GM18508 (cell line): ENCODE results near the gene SLC45A2.
"Not testable (repeated sequence)": the region's sequence is repeated elsewhere in the genome, so short reads cannot be mapped to it uniquely, and the experiment has no call there.

ENCODE experiments used
- ATAC-seq: cut with Tn5 transposase; IDR thresholded peaks from one replicate; pipeline ENCODE4 v1.9.1; 2021; ENCODE audit warnings: moderate number of reproducible peaks; ENCODE audit not compliant: insufficient read depth, unreplicated experiment

The SLC45A2 gene, protein sequence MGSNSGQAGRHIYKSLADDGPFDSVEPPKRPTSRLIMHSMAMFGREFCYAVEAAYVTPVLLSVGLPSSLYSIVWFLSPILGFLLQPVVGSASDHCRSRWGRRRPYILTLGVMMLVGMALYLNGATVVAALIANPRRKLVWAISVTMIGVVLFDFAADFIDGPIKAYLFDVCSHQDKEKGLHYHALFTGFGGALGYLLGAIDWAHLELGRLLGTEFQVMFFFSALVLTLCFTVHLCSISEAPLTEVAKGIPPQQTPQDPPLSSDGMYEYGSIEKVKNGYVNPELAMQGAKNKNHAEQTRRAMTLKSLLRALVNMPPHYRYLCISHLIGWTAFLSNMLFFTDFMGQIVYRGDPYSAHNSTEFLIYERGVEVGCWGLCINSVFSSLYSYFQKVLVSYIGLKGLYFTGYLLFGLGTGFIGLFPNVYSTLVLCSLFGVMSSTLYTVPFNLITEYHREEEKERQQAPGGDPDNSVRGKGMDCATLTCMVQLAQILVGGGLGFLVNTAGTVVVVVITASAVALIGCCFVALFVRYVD

GRCh38 chr5:33984671-33985124 is at the start of gene SLC45A2:
TSS of gene SLC45A2 (minus strand) at chr5:33984693. CDS start at chr5:33984583, 110 bp downstream.
- ATAC-seq = no peak

DNA sequence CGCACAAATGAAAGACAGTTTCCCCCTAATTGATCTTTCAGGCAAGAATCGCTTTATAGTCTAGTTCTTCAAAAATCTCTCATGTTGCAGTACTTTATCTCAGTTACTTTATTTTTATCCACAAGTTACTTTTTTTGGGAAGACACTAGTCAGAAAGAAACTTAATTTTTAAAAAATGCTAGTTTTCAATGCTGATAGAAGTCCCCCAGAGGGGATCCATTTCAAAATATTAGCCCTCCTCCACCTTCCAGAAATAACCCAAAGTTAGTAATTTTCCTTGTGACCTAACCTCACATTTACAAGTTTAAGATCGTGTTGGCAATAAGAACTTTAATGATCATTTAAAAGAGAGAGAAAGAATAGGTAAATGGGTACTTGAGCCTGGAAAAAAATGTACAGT is 47.5 kb upstream of the SLC45A2 start:
- ATAC-seq = no peak

DNA sequence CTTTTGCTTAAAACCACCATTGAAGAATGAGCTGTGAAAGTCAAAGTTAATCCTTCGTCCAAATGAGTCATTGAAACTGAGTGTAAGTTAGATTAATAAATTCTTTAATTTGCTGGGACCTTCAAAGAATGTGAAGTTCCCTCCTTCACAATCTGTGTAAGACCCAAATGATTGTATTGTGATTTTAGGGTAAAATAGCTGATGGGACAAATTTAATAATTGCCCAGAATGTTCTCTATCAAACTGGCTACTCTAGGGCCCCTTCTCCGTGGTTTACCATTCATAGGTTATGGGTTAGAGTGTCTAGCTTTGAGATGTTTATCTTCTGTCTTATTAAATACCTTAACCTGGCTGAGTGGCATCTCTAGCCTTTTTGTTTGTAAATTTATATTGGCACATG is 46.6 kb upstream of the SLC45A2 start:
- ATAC-seq = no peak

DNA sequence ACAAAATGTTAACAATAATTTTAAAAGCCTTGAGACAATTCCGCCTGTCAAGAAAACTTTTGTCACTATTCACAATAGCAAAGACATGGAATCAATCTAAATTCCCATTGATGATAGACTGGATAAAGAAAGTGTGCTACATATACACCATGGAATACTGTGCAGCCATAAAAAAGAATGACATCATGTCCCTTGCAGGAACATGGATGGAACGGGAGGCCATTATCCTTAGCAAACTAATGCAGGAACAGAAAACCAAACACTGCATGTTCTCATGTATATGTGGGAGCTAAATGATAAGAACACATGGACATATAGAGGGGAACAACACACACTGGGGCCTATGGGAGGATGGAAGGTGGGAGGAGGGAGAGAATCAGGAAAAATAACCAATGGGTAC is 46.1 kb upstream of the SLC45A2 start:
- ATAC-seq = not testable (repeated sequence)

DNA sequence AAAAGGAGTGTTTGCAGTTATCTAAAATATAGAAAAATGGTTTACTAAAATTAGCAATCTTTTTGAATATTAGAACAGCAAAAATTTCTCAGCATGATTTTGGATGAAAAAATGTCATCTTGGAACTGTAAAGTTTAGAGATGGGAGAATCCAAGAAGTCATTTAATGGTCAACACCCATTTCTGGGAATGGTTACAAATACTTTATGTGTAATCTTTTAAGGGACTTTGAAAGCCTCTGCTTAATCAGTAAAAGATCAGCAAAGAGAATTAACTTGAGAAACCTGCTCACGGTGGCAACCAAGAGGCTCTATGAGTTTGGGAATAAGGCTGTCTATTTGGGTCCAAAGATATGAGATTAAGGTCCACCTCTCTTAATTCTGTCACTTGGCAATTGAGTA is 45.6 kb upstream of the SLC45A2 start:
- ATAC-seq = no peak

GRCh38 chr5:34028349-34028748 is 43.9 kb upstream of the SLC45A2 start:
- no peak for ATAC-seq

GRCh38 chr5:34026089-34026761 is 41.7 kb upstream of the SLC45A2 start:
- ATAC-seq = no peak

DNA sequence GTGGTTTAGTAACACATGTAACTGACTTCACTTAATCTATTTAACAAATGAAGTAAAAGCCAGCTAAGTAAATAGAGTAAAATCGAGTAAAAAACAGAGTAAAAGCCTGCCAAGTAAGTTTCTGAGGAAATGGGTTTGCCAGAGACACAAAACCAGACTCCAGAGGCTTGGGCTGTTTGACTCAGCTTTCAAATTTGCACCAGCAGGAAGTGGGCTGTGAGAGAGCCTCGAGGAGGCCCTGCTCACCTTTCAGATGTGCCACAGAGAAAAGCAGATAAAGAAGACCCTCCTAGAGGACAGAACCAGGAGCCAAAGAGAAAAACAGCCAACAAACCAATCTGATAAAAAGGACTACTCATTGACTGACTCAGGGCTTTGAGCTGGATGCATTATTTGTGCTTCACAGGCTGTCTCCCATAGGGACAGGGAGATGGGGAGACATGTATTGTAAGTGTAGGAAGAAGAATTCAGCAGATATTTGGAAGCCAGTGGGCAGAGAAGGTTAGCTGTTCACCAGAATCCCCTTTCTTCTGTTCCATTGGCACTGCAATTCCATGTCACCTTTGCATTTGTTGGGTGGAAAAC is 37.7 kb upstream of the SLC45A2 start:
- peak; percentile 68 for ATAC-seq

DNA sequence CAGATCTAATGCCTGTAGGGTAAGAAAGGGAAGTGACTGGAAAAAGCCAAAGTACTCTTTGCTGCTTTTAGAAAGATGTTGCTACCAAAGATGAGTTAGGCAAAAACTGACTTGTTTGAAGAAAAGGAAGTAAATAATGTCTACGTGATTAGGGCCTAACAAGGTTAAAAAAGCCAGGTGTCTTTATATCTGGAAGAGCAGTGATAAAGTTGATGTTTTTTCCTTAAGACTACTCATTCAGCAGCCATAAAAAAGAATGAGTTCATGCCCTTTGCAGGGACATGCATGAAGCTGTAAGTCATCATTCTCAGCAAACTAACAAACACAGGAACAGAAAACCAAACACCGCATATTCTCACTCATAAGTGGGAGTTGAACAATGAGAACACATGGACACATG is 36.8 kb upstream of the SLC45A2 start:
- ATAC-seq = no peak

DNA sequence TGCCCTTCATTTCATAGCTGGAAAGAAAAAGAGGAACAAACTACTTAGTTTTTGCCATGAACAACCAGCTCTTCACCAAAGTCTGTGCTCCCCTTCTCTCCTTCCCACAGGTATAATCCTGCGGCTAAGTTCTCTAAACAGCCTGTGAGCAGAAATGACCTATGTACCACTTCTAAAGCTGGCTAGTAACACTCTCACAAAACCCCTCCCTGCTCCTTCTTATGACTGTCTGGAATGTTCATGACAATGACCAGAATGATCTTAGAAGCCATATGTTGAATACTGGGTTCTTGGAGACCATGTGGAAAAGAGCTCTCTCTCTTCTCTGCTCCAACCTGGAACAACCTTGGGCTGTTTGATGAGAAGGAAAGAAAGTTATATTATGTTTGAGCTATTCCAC is 36.2 kb upstream of the SLC45A2 start:
- no peak for ATAC-seq

DNA sequence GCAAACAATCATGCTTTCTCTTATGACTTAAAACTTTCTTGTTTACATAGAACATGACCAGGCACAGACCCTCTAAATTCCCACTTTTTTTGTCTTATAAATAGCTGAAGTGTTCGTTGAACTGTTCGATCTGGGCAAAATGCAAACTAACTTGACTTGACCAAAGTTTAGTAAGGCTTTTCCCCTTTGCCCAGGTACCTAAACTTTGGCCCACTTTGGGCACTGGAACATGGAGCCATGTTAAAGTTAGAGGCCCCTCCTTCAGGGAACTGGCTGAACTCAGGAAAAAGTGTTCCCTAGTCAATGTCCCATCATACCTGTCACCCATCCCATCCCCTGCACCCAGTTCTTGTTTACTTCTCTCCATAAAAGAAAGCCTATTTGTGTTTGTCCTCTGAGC is 32.8 kb upstream of the SLC45A2 start:
- ATAC-seq = no peak

DNA sequence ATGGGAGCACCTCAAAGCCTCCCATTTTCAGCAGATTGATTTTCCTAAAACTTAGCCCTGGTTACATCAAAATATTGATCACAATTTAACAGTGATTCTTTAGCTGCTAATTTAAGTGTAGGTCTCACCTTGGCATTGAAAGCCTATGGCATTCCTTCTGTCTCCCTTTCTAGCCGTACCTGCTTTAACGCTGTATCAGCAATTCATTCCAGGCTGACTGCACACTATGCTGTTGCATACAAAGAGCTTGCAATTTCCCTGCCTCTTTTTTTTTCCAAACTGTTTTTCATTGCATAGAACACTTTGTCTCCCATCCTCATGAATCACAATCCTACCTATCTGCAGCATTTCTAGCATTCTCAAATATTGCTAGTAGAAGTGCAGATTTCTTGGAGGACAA is 32.3 kb upstream of the SLC45A2 start:
- ATAC-seq = no peak

- ATAC-seq = no peak
Observed at GRCh38 chr5:34016222-34016621, 31.7 kb upstream of the SLC45A2 start.

DNA sequence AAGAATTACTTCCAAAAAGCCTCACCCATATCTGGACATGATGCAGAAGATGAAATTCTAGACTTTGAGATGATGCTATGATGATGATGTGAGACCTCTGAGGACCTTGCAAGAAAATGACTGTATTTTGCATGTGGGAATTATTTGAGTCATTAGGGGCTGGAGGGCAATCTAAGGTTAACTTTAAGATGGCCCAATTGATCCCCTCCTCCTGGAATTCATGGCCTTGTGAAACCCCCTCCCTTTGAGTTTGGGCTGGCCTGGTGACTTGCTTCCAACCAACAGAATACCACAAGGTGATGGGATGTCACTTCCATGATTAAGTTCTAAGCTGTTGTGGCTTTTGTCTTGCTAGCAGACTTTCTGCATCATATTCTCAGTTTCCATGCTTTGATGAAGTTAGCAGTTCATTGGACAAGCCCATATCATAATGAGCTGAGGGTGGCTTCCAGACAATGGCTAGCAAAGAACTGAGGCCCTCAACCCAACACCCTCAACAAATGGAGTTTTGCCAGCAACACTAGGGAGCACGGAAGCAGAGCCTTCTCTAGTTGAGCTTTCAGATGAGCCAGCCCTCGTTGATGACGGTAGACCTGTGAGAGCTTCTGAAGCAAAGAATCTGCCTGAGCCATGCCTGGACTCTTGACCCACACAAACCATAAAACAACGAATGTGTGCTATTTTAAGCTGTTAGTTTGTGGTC is 30.8 kb upstream of the SLC45A2 start:
- no peak for ATAC-seq

GRCh38 chr5:34014626-34015025 is 30.1 kb upstream of the SLC45A2 start:
- no peak for ATAC-seq

DNA sequence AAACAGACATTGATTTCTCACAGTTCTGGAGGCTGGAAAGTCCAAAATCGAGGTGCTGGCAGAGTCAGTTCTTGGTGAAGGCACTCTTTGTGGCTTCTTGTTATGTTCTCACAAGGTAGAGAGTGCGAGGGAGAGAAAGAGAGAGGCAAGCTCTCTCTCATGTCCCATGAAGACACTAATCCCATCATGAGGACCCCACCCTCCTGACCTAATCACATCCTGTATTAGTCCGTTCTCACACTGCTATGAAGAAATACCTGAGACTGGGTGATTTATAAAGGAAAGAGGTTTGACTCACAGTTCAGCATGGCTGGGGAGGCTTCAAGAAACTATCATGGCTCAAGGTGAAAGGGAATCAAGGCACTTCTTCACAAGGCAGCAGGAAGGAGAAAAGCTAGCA is 29.1 kb upstream of the SLC45A2 start:
- no peak for ATAC-seq

DNA sequence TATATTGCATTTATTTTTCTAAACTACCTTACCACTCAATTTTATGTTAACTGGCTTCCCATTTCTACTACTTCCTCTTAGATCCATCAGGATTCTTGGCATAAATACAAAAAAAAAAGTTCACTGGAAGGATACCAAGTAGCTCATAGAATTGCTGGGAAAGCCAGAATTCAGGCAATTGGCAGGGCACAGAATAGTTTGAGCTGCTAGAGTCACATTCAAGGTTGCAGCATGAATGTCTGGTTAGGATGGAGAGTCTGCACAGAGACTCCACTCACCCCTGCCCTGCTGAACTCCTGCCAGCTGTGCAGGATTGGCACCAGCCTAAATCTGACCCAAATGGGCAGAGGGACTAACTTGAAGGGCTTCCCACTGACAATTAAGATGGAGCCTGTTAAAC is 28.3 kb upstream of the SLC45A2 start:
- no peak for ATAC-seq

GRCh38 chr5:34011536-34011935 is 27.0 kb upstream of the SLC45A2 start:
- ATAC-seq = no peak

DNA sequence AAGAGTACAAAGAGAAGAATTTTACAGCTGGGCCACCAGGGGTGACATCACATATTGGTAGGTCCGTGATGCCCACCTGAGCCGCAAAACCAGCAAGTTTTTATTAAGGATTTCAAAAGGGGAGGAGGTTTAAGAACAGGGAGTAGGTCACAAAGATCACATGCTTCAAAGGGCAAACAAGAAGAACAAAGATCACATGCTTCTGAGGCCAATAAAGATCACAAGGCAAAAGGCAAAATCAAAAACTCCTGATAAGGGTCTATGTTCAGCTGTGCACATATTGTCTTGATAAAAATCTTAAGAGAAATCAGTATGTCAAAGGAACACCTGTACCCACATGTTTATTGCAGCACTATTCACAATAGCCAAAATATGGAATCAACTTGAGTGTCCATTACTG is 25.7 kb upstream of the SLC45A2 start:
- ATAC-seq = not testable (repeated sequence)

- ATAC-seq = no peak
Observed at GRCh38 chr5:34009610-34010009, 25.1 kb upstream of the SLC45A2 start.

DNA sequence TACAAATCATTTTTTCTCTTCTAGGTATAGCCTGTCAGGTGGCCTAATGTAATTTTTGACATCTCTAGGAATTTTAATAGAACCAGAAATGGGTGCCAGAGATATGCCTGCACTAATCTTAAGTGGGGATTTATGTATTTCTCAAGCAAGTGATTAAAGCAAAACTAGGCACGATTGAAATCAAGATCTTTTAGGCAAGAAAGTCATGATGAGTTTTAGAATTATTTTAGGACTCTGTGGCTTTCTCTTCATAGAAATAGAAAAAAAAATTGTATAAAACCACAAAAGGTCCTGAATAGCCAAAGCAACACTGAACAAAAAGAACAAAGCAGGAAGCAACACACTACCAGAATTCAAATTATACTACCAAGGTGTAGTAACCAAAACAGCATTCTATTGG is 24.3 kb upstream of the SLC45A2 start:
- no peak for ATAC-seq
